ENCODE data around the gene TFPI2. TPM values are rescaled to one million over a fixed set of nuclear protein-coding genes. Genes with fewer than 3 reads are reported as not detected.

TFPI2 gene
- 136 and 338 TPM in 2 replicates for total RNA-seq

GRCh38 chr7:93890464-93891068 lies at the start of gene TFPI2:
Gene TFPI2, minus strand, starts transcription at chr7:93890753. Its CDS starts 75 bp downstream, at chr7:93890678.

GRCh38 chr7:93921607-93922566 lies 31.3 kb upstream of the TFPI2 start, which contains the start of gene GNG11:
Gene GNG11, plus strand, starts transcription at chr7:93921735. Its CDS starts 403 bp downstream, at chr7:93922138.

GRCh38 chr7:93906267-93906666 lies 15.7 kb upstream of the TFPI2 start, which contains the start of gene GNGT1:
Gene GNGT1, plus strand, starts transcription at chr7:93906567. Its CDS starts 180 bp downstream, at chr7:93906747.

Other genes with a start within 250 kb of the TFPI2 start
- not detected in 2 replicates for gene GNGT1, start 15.8 kb upstream of the TFPI2 start, total RNA-seq
- gene GNG11, start 31.0 kb upstream of the TFPI2 start, total RNA-seq, result 62.2 and 93.0 TPM in 2 replicates
- 22.2 and 25.2 TPM in 2 replicates for gene BET1, start 113.6 kb upstream of the TFPI2 start, total RNA-seq